ENCODE data around the gene RAD1.

RAD1 gene

DNA sequence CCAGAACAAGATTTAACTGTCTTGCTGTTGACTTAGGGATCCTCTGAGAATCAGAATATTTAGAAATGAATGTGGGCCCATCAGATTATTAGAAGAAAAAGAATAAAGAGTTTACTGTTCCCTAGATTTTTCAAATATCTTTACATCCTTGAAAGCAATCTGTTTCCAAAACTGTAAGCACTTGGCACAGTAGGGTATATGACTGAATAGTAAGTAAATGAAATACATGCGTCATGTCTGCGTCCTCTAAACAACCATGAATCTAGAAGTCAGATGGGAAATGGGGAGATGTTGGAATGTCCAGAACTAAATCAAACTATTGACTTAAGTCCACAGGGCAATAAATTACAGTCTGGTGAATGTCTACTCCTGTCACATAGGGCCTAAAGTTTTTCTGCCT is 50.2 kb downstream of the RAD1 start:
- no peak overlapping the region for H2AFZ ChIP-seq (ENCODE audit: low read length)
- H4K20me1 ChIP-seq (ENCODE audit: insufficient read depth, low read length) = no peaks in the 10 kb centered on the region
- H3K27ac ChIP-seq (ENCODE audit: low read depth, low read length, poor library complexity, severe bottlenecking) = no peak overlapping the region
- TF ChIP-seq, protein P1, sequence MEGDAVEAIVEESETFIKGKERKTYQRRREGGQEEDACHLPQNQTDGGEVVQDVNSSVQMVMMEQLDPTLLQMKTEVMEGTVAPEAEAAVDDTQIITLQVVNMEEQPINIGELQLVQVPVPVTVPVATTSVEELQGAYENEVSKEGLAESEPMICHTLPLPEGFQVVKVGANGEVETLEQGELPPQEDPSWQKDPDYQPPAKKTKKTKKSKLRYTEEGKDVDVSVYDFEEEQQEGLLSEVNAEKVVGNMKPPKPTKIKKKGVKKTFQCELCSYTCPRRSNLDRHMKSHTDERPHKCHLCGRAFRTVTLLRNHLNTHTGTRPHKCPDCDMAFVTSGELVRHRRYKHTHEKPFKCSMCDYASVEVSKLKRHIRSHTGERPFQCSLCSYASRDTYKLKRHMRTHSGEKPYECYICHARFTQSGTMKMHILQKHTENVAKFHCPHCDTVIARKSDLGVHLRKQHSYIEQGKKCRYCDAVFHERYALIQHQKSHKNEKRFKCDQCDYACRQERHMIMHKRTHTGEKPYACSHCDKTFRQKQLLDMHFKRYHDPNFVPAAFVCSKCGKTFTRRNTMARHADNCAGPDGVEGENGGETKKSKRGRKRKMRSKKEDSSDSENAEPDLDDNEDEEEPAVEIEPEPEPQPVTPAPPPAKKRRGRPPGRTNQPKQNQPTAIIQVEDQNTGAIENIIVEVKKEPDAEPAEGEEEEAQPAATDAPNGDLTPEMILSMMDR (IDR thresholded peaks at IDR 0.05; ENCODE audit: low read length) = no peak
- no peak for TF ChIP-seq EZH2 (IDR thresholded peaks at IDR 0.05; ENCODE audit: borderline replicate concordance, low read length)
- no peak overlapping the region for H3K4me3 ChIP-seq (ENCODE audit: low read depth, low read length, poor library complexity, severe bottlenecking)
- H3K9me2 ChIP-seq (ENCODE audit: low read depth, low read length) = no peaks in the 10 kb centered on the region
- no peaks in the 10 kb centered on the region for H3F3A ChIP-seq (ENCODE audit: insufficient read depth, low read length)
- H3K9ac ChIP-seq (ENCODE audit: low read length) = no peak overlapping the region
- no peaks in the 10 kb centered on the region for H3K79me2 ChIP-seq (ENCODE audit: insufficient read depth, low read length)
- no peaks in the 10 kb centered on the region for H3K4me1 ChIP-seq (ENCODE audit: insufficient read depth, low read length, severe bottlenecking)
- H3K27me3 ChIP-seq (ENCODE audit: insufficient read depth, low read length) = no peaks in the 10 kb centered on the region
- no peaks in the 10 kb centered on the region for H3K36me3 ChIP-seq (ENCODE audit: insufficient read depth, low read length)
- no peaks in the 10 kb centered on the region for H3K9me3 ChIP-seq (ENCODE audit: low read length)
- H3K4me2 ChIP-seq (ENCODE audit: low read length) = no peak overlapping the region

DNA sequence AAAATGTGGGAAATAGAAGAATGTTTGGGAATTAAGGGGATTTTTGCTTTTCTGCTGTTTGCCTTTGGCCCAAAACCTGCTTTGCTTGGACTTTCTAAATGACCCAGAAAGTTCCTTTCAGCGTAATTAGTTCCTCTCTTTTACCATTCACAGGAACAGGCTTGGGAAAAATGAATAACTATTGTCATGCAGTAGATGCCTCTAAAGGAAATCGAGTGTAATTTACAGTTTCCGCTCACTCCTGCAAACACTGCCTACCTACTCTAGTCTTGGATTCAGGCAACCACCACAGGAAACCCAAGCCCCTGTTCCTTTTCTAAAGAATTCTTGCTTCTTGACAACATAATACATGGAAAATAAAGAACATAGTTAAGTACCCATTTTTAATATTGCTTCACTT is 51.4 kb downstream of the RAD1 start:
- no peaks in the 10 kb centered on the region for H3K9me3 ChIP-seq (ENCODE audit: low read length)
- no peaks in the 10 kb centered on the region for H3K36me3 ChIP-seq (ENCODE audit: insufficient read depth, low read length)
- H3K9me2 ChIP-seq (ENCODE audit: low read depth, low read length) = no peaks in the 10 kb centered on the region
- H3K79me2 ChIP-seq (ENCODE audit: insufficient read depth, low read length) = no peaks in the 10 kb centered on the region
- no peak overlapping the region for H3K9ac ChIP-seq (ENCODE audit: low read length)
- TF ChIP-seq, protein P1 (IDR thresholded peaks at IDR 0.05; ENCODE audit: low read length) = no peak
- no peak for TF ChIP-seq EZH2 (IDR thresholded peaks at IDR 0.05; ENCODE audit: borderline replicate concordance, low read length)
- H3K4me3 ChIP-seq (ENCODE audit: low read depth, low read length, poor library complexity, severe bottlenecking) = no peak overlapping the region
- H4K20me1 ChIP-seq (ENCODE audit: insufficient read depth, low read length) = no peaks in the 10 kb centered on the region
- no peak overlapping the region for H2AFZ ChIP-seq (ENCODE audit: low read length)
- 0 out of 2 replicates have a peak, but pooled peaks cover 4% of the 10 kb centered on the region for H3K27me3 ChIP-seq (ENCODE audit: insufficient read depth, low read length)
- no peak overlapping the region for H3K27ac ChIP-seq (ENCODE audit: low read depth, low read length, poor library complexity, severe bottlenecking)
- H3K4me1 ChIP-seq (ENCODE audit: insufficient read depth, low read length, severe bottlenecking) = no peaks in the 10 kb centered on the region
- no peak overlapping the region for H3K4me2 ChIP-seq (ENCODE audit: low read length)
- H3F3A ChIP-seq (ENCODE audit: insufficient read depth, low read length) = no peaks in the 10 kb centered on the region

DNA sequence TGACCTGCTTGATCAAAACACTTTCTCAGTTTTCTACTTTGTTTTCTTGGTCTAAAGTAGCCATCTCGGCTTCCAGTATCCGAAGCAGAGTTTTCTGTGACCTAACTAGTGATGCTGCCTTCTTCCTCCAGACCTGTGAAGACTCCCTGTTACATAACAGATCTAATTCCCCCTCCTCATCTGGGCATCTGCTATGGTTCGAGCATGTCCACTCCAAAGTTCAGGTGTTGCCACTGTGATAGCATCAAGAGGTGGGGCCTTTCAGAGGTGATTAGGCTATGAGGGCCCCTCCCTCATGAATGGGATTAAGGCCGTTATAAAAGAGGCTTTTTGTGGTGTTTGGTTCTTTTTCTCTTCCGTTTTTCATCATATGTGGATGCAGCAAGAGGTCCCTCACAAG is 56.1 kb downstream of the RAD1 start:
- H3K27ac ChIP-seq (ENCODE audit: low read depth, low read length, poor library complexity, severe bottlenecking) = no peak overlapping the region
- TF ChIP-seq, protein P1 (IDR thresholded peaks at IDR 0.05; ENCODE audit: low read length) = no peak
- TF ChIP-seq EZH2 (IDR thresholded peaks at IDR 0.05; ENCODE audit: borderline replicate concordance, low read length) = no peak
- no peaks in the 10 kb centered on the region for H3K4me1 ChIP-seq (ENCODE audit: insufficient read depth, low read length, severe bottlenecking)
- H4K20me1 ChIP-seq (ENCODE audit: insufficient read depth, low read length) = no peaks in the 10 kb centered on the region
- H3K4me2 ChIP-seq (ENCODE audit: low read length) = no peak overlapping the region
- no peaks in the 10 kb centered on the region for H3F3A ChIP-seq (ENCODE audit: insufficient read depth, low read length)
- no peaks in the 10 kb centered on the region for H3K79me2 ChIP-seq (ENCODE audit: insufficient read depth, low read length)
- no peak overlapping the region for H2AFZ ChIP-seq (ENCODE audit: low read length)
- H3K27me3 ChIP-seq (ENCODE audit: insufficient read depth, low read length) = 0 out of 2 replicates have a peak, but pooled peaks cover 4% of the 10 kb centered on the region
- H3K4me3 ChIP-seq (ENCODE audit: low read depth, low read length, poor library complexity, severe bottlenecking) = no peak overlapping the region
- no peaks in the 10 kb centered on the region for H3K9me2 ChIP-seq (ENCODE audit: low read depth, low read length)
- no peaks in the 10 kb centered on the region for H3K36me3 ChIP-seq (ENCODE audit: insufficient read depth, low read length)
- no peak overlapping the region for H3K9ac ChIP-seq (ENCODE audit: low read length)
- H3K9me3 ChIP-seq (ENCODE audit: low read length) = no peaks in the 10 kb centered on the region

All from OCI-LY1 (cell line).